Stimulated activated memory B cell treated with anti-CD40 and anti-IgM and Interleukin-4, amounts not matched to agents 10 μg/mL and 1 μg/mL and 100 μg/mL, for 72 hours (primary cell): ENCODE measurements around the gene NEU2.

Source experiments
- ATAC-seq: fragments of 150-1000 bp; cut with Tn5 transposase; 2 replicates; pipeline ENCODE4 v1.10.0; 2021
- H3K27ac Mint-ChIP-seq: one replicate; pipeline ENCODE4 v1.8.0; 2022; ENCODE audit warnings: mild to moderate bottlenecking, mixed read lengths
- H3K27me3 Mint-ChIP-seq: one replicate; pipeline ENCODE4 v1.8.0; 2022; ENCODE audit warnings: mixed read lengths
- H3K36me3 Mint-ChIP-seq: one replicate; pipeline ENCODE4 v1.8.0; 2022; ENCODE audit warnings: mixed read lengths
- H3K4me1 Mint-ChIP-seq: one replicate; pipeline ENCODE4 v1.8.0; 2022; ENCODE audit warnings: mixed read lengths
- H3K4me3 Mint-ChIP-seq: one replicate; pipeline ENCODE4 v1.8.0; 2022; ENCODE audit warnings: mild to moderate bottlenecking, moderate library complexity, mixed read lengths
- H3K9me3 Mint-ChIP-seq: one replicate; pipeline ENCODE4 v1.8.0; 2022; ENCODE audit warnings: mixed read lengths

Gene NEU2

DNA sequence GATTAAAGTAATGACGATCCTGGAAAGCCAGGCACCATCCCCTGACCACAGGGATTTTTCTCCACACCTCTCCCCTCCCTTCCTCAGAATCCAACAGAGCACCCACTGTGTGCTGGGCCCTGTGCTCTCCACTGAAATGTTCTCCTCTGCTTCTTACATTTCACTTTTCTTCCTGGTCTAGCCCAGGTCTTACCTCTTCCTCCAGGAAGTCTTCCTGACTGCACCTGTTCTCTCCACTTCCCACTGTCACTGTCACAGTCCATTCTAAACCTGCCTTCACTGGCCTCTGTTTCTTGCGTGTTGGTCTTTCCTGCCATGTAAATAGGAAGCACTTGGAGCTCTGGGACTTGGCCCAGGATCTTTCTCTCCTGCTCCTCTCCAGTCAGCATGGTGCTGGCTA, 12.0 kb upstream of the NEU2 start:
- no peak overlapping the region for H3K27ac Mint-ChIP-seq
- H3K4me3 Mint-ChIP-seq: no peak overlapping the region
- peaks cover 2% of the 10 kb centered on the region for H3K36me3 Mint-ChIP-seq
- H3K9me3 Mint-ChIP-seq: peaks cover under 1% of the 10 kb centered on the region
- no peak for ATAC-seq
- no peaks in the 10 kb centered on the region for H3K27me3 Mint-ChIP-seq
- H3K4me1 Mint-ChIP-seq: no peaks in the 10 kb centered on the region

DNA sequence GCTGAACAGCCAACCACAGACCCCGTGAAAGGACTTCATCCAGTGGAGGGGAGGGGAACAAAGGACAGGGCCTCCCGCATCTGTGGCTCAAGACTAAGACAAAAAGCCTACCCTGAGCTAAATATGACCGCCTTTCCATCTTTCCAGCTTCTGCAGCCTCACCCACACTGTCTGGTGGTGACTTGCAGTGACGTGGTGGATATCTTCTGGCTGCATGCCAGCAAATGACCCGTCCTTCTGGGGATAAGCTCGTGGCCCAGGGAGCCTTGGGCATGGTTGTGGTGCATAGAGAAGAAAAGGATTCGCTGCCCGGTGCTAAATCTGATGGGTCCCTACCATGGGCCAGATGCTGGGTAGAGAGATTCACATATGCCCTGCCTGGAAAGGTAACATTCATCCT, 10.7 kb upstream of the NEU2 start:
- no peaks in the 10 kb centered on the region for H3K27me3 Mint-ChIP-seq
- H3K4me3 Mint-ChIP-seq: no peak overlapping the region
- no peak overlapping the region for H3K27ac Mint-ChIP-seq
- ATAC-seq: no peak
- H3K36me3 Mint-ChIP-seq: no peaks in the 10 kb centered on the region
- H3K4me1 Mint-ChIP-seq: no peaks in the 10 kb centered on the region
- H3K9me3 Mint-ChIP-seq: no peaks in the 10 kb centered on the region

DNA sequence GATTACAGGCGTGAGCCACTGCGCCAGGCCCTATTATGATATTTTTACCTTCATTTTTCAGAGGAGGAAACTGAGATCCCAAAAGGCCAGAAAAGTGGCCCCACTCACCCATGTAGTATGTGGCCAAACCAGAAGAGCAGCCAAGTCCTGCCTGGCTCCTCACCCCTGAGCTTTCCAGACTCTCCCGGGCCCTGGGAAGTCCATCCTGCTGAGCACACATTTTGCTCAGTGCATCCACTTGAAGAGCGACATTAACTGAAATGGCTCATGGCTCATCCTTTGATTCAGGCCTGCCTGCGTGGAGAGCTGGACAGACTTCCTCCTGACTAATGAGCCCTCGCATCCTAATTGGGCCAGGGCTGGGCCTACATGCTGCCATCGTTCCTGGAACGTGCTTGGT, 9.9 kb upstream of the NEU2 start:
- Mint-ChIP-seq H3K27me3 (no peaks in the 10 kb centered on the region), H3K9me3 (no peaks in the 10 kb centered on the region), H3K4me3 (no peak overlapping the region), H3K27ac (no peak overlapping the region), H3K4me1 (no peaks in the 10 kb centered on the region), H3K36me3 (no peaks in the 10 kb centered on the region)
- ATAC-seq: peak; percentile 31

DNA sequence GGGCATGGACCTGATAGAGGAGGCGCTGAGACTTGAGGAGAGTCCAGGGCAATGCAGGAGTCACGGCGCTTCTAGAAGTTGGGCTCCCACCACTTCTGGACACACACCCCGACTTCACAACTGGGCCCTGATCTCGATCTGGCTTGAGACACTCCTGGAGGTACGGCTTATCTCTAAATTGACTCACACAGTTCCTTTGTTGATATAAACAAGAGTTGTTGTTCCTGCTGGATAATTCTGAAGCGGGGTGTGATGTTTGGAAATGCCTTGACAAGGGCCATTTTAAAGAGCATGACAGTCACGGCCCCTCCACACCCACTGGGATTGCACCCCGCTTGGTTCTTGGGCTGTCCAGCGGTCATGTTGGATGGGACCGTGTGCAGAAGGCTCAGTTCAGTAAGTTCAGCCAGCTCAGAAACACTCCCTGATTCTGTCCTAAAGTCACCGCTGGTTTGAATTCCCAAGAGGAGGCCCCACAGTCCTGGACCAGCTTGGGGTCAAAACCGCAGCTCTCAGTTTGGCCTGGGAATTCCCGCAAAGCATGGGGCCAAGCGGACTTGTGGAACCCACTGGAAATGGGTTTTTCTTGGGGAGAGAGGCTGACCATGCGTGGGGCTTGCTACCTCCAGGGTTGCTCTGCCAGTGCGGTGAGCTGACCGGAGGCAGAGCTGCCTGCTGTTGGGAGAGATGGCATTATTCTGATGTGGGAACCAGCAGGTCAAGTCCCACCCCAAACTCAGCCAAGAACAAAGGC, 9.3 kb upstream of the NEU2 start:
- Mint-ChIP-seq H3K4me3 (no peak overlapping the region), H3K9me3 (no peaks in the 10 kb centered on the region), H3K27ac (no peak overlapping the region), H3K27me3 (no peaks in the 10 kb centered on the region), H3K4me1 (no peaks in the 10 kb centered on the region), H3K36me3 (no peaks in the 10 kb centered on the region)
- no peak for ATAC-seq

DNA sequence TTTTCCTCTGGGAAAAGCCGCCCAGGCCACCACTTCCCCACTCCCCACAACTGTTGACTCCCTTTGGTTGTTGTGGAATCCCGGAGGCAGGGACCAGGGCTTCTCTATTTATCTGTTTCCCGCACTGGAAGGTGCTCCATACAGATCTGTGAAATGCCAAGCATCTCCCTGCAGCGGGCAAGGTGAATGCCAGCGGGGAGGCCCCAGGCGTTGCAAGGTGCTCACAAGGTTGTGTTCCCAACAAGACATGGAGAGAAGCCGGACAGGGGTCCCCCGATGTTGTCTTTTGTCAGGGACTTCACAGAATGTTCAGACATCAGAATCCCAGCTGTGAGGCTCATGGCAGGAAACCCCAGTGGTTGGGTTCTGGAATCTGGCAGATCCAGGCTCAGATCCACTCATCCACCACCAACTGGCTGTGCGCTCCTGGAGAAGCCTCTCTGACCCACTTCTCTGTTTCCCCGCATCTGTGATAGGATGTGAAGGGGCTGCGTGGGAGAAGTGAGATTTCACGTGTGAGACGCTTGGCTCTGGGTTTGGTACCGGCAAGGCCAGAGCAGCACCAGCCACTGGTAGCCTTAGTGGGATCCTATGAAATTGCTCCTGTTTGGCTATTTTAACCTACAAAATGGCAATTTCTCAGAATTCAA, 8.6 kb upstream of the NEU2 start:
- no peaks in the 10 kb centered on the region for H3K4me1 Mint-ChIP-seq
- no peak overlapping the region for H3K4me3 Mint-ChIP-seq
- no peaks in the 10 kb centered on the region for H3K9me3 Mint-ChIP-seq
- H3K36me3 Mint-ChIP-seq: no peaks in the 10 kb centered on the region
- H3K27ac Mint-ChIP-seq: no peak overlapping the region
- no peaks in the 10 kb centered on the region for H3K27me3 Mint-ChIP-seq
- no peak for ATAC-seq

DNA sequence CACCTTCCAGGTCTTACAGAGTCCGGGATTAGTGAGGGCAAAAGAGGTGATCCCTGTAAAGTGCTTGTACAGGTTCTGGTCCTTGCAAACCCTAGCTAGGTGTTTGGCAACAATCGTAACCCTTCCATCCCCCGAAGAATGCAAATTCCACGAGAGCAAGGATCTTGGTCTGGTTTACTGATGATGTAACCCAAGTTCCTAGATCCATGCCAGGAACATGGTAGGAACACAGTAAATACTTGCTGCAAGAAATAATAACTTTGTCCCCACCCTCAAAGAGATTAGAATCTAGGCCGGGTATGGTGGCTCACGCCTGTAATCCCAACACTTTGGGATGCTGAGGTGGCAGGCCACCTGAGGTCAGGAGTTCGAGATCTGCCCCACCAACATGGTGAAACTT, 6.8 kb upstream of the NEU2 start:
- Mint-ChIP-seq H3K4me3 (no peak overlapping the region), H3K27me3 (no peaks in the 10 kb centered on the region), H3K27ac (no peak overlapping the region), H3K36me3 (no peaks in the 10 kb centered on the region), H3K9me3 (no peaks in the 10 kb centered on the region), H3K4me1 (no peaks in the 10 kb centered on the region)
- no peak for ATAC-seq

DNA sequence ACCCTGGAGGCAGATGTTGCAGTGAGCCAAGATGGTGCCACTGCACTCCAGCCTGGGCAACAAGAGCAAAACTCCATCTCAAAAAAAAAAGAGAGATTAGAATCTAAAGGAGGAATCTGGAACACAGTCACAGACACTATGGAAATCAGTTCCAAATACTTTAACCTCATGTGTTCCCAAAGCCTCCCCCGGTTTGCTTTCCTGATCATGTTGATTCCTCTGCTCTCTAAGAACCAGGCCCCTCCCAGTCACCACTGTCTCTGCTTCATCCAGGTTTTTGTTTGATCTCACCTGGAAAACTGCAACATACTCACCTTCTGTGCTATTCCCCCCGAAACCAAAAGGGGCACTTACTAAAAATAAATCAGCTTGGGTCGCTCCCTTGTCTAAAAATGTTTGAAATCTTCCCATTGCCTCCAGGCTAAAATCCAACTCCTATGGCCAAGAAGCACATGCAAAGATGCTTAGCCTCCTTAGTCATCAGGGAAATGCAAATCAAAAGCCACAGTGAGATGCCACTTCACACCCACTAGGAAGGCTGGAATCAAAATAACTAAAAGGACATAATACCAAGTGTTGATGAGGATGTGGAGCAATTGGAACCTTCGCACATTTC, 6.2 kb upstream of the NEU2 start:
- no peak overlapping the region for H3K4me3 Mint-ChIP-seq
- no peaks in the 10 kb centered on the region for H3K27me3 Mint-ChIP-seq
- H3K4me1 Mint-ChIP-seq: no peaks in the 10 kb centered on the region
- H3K27ac Mint-ChIP-seq: no peak overlapping the region
- ATAC-seq: no peak
- H3K9me3 Mint-ChIP-seq: no peaks in the 10 kb centered on the region
- H3K36me3 Mint-ChIP-seq: no peaks in the 10 kb centered on the region

DNA sequence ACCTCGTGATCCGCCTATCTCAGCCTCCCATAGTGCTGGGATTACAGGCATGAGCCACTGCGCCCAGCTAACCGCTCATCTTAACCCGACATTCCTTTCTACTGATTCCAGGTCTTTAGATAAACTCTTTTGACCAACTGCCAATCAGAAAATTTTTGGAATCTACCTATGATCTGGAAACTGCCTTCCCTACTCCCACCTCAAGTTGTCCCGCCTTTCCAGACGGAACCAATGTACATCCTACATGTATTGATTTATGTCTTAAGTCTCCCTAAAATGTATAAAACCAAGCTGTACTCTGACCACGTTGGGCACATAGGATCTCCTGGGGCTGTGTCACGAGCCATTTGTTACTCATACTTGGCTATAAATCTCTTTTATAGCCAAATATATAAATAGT, 3.2 kb upstream of the NEU2 start:
- Mint-ChIP-seq H3K36me3 (no peaks in the 10 kb centered on the region), H3K27ac (no peak overlapping the region), H3K27me3 (no peaks in the 10 kb centered on the region), H3K4me3 (no peak overlapping the region), H3K4me1 (no peaks in the 10 kb centered on the region), H3K9me3 (no peaks in the 10 kb centered on the region)
- ATAC-seq: no peak

DNA sequence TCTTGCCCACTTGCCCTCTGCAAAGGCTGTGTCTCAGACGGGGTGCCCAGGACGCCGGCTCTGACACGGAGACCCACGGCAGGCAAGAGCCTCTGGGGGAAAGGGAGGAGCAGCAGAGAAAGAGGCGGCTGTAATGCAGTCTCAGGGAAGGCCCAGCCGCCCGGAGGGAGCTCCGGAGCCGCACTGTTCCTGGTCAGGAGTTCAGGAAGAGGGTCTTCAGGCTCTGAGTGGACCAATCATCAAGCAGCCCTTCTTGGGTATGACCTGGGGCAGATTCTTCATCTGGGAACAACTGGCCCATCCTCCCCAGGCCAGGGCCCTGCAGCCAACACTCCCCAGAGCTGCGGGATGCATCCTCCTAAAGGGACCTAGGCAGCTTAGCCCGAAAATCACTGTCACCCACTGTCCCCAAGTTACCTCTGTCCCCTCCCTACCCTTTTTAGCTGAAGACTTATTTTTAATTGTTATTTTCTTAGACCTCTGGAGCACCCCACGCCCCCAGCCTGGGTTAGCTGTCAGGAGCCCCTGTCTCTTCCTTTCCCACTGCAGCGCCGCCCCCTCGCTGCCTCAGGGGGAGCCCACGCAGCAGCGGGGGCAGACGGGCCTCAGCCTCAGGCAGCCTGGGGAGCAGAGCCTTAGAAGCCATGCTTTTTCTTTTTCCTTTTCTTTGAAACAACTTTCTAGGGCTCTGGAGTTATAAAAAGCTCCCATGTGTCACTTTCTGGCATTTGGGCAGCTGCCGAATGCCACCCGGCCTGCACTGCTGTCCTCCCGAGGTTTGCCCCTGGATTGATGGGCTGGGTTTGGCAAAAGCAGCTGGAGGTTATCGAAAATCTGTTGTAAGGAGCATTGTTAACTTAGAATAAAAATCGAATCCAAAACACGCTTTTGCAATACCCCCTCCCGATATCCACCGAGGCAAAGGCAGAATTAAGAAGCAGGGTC, 644 bp upstream of the NEU2 start:
- no peaks in the 10 kb centered on the region for H3K4me1 Mint-ChIP-seq
- no peak for ATAC-seq
- H3K4me3 Mint-ChIP-seq: no peak overlapping the region
- no peaks in the 10 kb centered on the region for H3K27me3 Mint-ChIP-seq
- H3K36me3 Mint-ChIP-seq: no peaks in the 10 kb centered on the region
- H3K27ac Mint-ChIP-seq: no peak overlapping the region
- H3K9me3 Mint-ChIP-seq: no peaks in the 10 kb centered on the region

DNA sequence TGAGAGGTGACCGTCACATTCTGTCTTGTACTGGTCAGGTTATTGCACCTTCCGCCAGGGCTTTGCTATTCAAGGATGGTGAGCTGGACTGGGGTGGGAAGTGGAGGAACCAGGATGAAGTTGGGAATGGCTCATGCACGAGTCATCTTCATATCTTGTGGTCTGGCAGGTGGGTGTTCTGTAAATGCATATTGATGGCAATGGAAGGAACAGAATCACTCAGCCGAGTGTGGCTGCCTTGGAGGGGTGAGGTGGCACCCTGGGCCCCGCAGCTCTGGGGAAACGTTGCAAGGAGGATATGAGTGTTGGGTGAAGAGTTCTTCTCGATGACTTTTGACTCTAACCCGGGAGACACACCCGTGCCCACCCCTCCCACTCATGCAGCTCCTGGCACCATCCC, 1.2 kb downstream of the NEU2 start:
- Mint-ChIP-seq H3K4me3 (no peak overlapping the region), H3K9me3 (no peaks in the 10 kb centered on the region), H3K4me1 (no peaks in the 10 kb centered on the region), H3K27ac (no peak overlapping the region), H3K36me3 (no peaks in the 10 kb centered on the region), H3K27me3 (no peaks in the 10 kb centered on the region)
- no peak for ATAC-seq

DNA sequence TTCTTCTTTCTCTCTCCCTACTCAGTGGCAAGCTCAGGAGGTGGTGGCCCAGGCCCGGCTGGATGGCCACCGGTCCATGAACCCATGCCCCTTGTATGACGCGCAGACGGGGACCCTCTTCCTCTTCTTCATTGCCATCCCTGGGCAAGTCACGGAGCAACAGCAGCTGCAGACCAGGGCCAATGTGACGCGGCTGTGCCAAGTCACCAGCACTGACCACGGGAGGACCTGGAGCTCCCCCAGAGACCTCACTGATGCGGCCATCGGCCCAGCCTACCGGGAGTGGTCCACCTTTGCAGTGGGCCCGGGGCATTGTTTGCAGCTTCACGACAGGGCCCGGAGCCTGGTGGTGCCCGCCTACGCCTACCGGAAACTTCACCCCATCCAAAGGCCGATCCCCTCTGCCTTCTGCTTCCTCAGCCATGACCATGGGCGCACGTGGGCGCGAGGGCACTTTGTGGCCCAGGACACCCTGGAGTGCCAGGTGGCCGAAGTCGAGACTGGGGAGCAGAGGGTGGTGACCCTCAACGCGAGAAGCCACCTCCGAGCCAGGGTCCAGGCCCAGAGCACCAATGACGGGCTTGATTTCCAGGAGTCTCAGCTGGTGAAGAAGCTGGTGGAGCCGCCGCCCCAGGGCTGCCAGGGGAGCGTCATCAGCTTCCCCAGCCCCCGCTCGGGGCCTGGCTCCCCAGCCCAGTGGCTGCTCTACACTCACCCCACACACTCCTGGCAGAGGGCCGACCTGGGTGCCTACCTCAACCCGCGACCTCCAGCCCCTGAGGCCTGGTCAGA, 1.8 kb downstream of the NEU2 start:
- Mint-ChIP-seq H3K36me3 (no peaks in the 10 kb centered on the region), H3K4me1 (no peaks in the 10 kb centered on the region), H3K27me3 (no peaks in the 10 kb centered on the region), H3K27ac (no peak overlapping the region), H3K9me3 (no peaks in the 10 kb centered on the region), H3K4me3 (no peak overlapping the region)
- ATAC-seq: peak; percentile 50

DNA sequence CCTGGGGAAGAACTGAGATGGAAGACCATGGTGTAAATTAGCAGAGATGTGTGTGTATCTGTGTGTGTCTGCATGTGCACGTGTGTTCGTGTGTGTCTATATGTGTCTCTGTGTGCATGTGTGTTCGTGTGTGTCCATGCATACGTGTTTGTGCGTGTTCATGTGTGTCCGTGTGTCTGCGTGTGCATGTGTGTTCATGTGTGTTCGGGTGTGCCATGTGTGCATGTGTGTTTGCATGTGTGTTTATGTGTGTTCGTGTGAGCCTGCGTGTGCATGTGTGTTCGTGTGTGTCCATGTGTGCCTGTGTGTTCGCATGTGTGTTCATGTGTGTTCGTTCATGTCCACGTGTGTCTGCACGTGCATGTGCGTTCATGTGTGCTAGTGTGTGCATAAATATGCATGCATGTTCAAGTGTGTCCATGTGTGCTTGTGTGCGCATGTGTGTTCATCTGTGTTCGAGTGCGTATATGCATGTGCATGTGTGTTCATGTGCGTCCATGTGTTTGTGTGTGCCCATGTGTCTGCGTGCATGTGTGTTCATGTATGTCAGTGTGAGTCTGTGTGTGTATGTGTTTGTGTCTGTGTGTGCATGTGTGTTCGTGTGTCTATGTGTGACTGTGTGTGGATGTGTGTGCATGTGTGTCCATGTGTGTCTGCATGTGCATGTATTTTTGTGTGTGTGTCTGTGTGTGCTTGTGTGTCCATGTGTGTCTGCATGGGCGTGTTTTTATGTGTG, 3.1 kb downstream of the NEU2 start:
- H3K27ac Mint-ChIP-seq: no peak overlapping the region
- no peaks in the 10 kb centered on the region for H3K4me1 Mint-ChIP-seq
- H3K36me3 Mint-ChIP-seq: no peaks in the 10 kb centered on the region
- ATAC-seq: no peak
- H3K9me3 Mint-ChIP-seq: no peaks in the 10 kb centered on the region
- peaks cover 9% of the 10 kb centered on the region for H3K27me3 Mint-ChIP-seq
- no peak overlapping the region for H3K4me3 Mint-ChIP-seq

DNA sequence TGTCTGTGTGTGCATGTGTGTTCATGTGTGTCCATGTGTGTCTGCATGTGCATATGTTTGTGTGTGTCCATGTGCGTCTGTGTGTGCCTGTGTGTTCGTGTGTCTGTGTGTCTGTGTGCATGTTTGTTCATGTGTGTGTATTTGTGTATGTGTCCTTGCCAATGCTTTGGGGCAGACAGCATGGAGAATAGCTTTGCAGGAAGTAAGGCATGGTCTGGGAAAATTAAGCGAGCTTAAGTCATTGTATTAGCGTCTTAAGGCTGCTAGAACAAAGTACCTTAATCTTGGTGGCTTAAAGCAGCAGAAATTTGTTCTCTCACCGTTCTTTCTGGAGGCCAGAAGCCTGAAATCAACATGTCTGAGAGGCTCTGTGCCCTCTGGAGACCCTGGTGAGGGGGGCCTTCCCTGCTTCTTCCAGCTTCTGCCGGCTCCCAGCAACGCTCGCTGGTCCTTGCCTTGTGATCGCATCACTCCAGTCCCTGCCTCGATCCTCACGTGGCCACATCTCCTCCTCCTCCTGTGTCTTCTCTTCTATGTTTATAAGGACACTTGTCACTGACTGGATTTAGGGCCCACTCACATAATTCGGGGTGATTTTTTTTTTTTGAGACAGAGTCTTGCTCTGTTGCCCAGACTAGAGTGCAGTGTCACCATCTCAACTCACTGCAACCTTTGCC, 3.8 kb downstream of the NEU2 start:
- Mint-ChIP-seq H3K36me3 (no peaks in the 10 kb centered on the region), H3K27me3 (peaks cover 12% of the 10 kb centered on the region), H3K9me3 (no peaks in the 10 kb centered on the region), H3K4me3 (no peak overlapping the region), H3K4me1 (no peaks in the 10 kb centered on the region), H3K27ac (no peak overlapping the region)
- no peak for ATAC-seq

DNA sequence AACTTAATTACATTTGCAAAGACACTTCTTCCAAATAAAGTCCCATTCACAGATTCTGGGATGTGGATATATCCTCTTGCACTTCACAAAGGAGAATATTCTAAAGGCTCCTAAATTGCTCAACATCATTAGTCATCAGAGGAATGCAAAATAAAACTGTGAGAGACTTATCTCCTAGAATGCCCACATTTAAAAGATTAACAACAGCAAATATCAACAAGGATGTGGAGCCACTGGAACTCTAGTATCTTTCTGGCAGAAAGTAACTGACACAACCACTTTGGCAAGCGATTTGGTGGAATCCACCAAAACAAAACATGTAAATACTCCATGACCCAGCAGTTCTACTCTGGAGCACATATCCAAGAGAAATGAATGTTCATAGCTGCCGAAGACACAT, 4.6 kb downstream of the NEU2 start:
- Mint-ChIP-seq H3K36me3 (no peaks in the 10 kb centered on the region), H3K27me3 (peaks cover 12% of the 10 kb centered on the region), H3K4me1 (peaks cover 4% of the 10 kb centered on the region), H3K9me3 (no peaks in the 10 kb centered on the region), H3K27ac (no peak overlapping the region), H3K4me3 (no peak overlapping the region)
- no peak for ATAC-seq
